Right ventricle myocardium inferior (tissue), 1 donor: Measurements from ENCODE around the gene GPR135. TPM values are rescaled to one million over a fixed set of nuclear protein-coding genes. Genes with fewer than 3 reads are reported as not detected.

Experiments
- ATAC-seq: fragments of 200-7000 bp; cut with Tn5 transposase; one replicate; pipeline ENCODE4 v1.9.1; 2020; ENCODE audit warnings: mild to moderate bottlenecking, moderate library complexity
- DNase-seq: peaks from one replicate; pipeline ENCODE4 v3.0.0; 2021; ENCODE audit errors: missing footprints
- intact Hi-C: fragments of 100-400 bp; cut with DNase I; formaldehyde crosslinking; loops from one replicate; pipeline ENCODE4 v1.11.0; 2022
- total RNA-seq: library from RNA; stranded (reverse); fragmentation: NEBNext Ultra II Directional; extraction: Animal tissue kit (Norgen Biotek cat#: 25700); gene quantifications from one replicate; pipeline ENCODE4 v1.2.1, GENCODE V29; 2021
- donor health status: DM: no; HTN: yes; CAD: no; lungs with severe emphysema.

GPR135 gene
- total RNA-seq, 1 donor from 2014 or later: 1.5 TPM

DNA sequence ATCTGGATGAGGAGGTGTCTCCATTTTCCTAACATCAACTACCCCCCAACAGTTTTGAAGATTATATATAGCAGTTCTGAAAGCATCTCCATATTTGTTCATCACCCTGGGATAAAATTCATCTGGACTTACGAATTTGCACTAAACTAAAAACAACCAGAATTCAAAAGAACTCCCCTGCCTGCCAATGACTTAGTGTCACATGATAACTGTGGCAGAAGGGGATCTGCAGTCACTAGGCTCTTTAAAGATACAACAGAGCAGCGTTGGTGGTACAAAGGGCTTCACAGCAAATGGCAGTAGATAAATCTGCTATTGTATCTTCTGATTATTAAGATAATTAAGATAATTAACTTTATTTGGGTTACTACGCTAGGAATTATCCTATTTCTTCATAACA lies 30.1 kb downstream of the GPR135 start:
- ATAC-seq: no peak
- DNase-seq: no peak
- intact Hi-C loops: no loop called here

DNA sequence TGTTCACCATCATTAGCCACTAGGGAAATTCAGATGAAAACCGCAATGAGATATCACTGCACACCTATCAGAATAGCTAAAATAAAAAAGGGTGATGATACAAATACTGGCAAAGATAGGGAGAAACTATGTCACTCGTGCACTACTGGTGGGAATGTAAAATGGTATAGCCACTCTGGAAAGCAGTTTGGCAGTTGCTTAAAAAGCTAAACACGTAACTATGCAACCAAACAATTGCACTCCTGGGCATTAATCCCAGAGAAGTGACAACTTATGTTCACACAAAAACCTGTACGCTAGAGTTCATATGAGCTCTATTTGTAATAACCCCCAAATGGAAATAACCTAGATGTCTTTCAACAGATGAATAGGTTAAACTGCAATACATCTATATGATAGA lies 35.4 kb downstream of the GPR135 start:
- intact Hi-C loops: loop anchor here (2.0 to 10.0 kb wide), 4 partner anchors 71 to 242 kb away; partner anchors contain the start of gene DAAM1
- peak; percentile 26 for ATAC-seq
- DNase-seq: no peak

DNA sequence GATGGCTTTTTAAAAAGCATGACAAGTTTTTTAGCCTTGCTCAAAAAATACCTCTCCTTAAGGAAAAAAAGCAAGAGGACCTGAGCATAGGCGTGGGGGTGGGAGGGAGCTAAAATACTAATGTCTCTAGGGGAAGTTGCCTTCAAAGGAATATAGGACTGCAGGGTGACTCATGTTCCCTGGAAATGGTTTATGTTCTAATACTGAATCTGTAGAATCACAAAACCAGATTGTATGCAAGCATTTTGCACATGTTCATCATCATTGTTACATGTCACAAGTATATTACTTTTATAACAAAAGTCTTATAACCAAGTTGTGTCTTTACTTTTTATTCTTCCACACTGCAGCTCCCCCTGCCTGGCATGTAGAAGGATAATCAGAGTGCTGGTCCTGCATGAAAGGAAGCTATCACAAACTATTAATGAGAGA lies 36.6 kb downstream of the GPR135 start:
- ATAC-seq (no peak), DNase-seq (no peak)
- intact Hi-C loops: loop anchor here (2.0 to 10.0 kb wide), 4 partner anchors 70 to 241 kb away; partner anchors contain the start of gene DAAM1

DNA sequence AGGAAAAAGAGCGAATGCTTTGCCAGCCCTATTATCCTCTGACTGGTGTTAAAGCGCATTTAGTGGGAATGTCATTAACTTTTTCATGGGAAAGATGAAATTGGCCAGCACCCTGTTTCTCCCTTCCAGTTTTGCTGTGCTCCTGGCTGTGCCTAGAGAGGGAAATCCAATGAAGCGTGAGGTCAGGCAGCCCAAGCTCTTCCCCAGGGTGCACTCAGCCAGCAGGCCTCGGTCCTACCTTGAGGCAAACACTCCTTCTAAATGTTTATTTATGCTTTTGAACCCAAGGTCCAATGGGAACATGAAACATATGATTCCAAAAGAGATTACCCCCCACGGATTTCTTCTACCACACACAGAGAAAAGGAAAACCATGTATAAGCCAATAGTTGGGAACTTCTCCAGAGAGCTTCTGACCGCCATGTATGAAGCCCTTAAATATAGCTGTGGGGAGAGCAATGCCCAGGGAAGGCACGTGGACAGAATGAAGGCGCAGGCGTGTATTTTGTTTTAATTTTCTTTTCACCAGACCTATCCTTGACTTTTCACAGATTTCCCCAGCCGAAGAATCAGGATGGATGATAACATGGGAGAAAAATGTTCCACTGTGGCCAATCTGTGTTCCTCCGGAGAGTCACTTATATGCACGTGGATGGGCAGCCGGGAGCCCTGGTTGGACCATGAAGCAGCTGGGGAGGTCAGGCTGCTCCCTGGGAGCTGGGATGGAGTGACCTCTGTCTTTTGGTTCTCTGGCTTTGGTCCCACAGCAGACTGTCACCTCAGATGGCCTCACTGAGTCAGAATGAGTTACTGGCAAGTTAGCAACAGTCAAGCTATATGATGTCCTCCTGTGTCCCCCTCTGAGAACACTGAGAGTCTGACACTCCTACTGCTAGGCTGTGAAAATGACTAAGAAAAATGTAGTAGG lies 37.3 kb downstream of the GPR135 start:
- DNase-seq (peak; percentile 87), ATAC-seq (peak; percentile 74)
- intact Hi-C loops: loop anchor here (2.0 to 10.0 kb wide), 4 partner anchors 69 to 241 kb away; partner anchors contain the start of gene DAAM1

DNA sequence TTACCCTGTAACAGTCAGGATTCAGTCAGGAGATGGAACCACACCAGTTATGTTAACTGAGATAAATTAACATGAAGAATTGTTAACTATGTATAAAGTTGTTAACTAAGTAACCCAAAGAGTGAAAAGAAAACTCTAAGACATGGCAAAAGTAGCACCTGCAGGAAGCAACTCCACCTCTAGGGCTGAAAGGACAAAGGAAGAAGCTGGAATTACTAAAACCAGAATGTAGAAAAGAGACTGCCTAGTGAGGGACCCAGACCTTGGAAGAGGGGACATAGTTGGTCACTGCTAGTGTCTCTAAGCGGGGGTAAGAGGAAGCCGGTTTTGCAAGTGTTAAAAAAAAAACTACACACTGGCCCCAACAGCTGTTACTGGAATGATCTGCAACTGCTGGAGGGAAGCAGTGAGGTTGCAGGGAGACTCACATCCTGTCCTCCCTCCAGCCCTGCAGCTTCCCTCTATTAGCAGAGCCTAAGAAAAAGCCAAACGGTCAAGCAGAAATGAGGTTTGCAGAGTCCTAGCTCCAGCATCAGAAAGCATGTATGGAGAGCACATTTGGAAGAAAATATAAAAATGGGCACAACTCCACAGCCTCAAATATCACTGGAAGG lies 39.8 kb downstream of the GPR135 start:
- intact Hi-C loops: loop anchor here (5.0 to 10.0 kb wide), 3 partner anchors 93 to 238 kb away; partner anchors contain the start of gene DAAM1
- ATAC-seq: peak; percentile 58
- no peak for DNase-seq

DNA sequence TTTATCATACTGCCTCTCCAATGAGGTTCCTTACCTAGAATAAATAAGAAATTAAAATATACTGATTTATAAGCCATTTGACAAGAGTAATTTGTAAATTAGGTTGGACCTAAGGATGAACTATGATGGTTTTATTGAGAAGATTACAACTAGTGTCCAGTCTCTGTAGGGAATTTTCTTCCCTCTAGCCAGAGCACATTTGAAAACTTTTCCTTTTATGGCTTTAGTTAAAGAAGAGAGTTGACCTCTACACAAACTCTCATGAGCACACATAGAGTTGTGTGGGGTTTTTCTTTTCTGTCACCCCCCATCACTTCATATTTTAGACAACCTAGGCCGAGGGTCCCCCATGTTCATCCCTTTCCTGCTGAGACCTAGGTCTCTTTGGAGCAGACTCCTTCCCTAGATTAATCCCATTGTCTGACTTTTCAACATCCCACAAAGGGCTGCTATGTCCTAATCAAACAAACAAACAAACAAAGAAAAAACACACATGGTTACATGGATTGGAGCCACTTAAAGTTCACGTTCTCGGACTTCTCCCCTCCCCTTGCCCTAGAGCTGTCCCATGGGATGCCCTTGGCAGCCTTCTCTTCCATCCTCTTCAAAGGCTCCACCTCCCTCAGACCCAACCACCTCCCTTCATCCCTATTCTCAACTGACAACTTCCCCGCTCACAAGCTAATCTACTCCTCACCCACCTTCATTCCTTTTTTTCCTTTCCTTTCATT lies 40.7 kb downstream of the GPR135 start:
- ATAC-seq: peak; percentile 78
- peak; percentile 81 for DNase-seq
- intact Hi-C loops: loop anchor here (5.0 to 10.0 kb wide), 3 partner anchors 92 to 237 kb away; partner anchors contain the start of gene DAAM1

DNA sequence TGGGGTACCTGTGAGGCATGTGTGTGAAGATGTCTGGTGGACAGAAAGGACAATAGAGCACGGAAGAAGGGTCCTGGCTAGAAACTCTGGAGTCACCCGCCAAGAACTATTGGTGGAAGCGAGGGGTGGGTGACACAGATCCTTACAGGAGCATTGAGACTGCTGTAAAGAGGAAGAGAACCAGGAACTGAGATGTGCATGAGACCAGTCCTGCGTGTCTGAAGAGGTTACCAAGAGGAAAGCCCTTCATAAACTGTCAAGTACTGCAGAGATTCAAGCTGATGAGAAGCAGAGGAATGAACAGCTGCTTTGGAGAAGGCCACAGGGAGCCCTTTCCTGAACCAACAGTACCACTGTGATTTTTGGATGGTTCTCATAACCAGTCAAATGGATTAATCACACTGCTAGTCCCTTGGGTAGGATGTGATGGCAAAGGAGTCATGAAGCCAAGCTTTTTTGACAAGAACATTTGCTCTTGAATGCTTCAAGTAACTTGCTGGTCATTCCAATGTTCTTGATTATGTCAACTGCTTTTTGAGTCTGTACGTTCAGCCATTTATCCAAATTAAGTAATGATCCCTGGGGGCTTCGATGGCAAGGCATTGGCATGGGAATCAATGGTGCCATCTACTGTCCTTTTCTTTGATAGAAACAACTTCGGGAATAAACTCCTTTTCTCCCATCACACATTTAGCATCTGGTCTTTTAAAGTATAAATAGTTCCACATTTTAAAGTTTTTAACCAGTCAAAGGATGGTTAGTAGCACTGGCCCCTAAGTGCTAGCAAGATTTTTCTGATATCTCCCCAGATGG lies 42.9 kb downstream of the GPR135 start:
- ATAC-seq: no peak
- intact Hi-C loops: loop anchor here (10.0 kb wide), 1 partner anchor 167 kb away; no protein-coding TSS in a partner anchor

DNA sequence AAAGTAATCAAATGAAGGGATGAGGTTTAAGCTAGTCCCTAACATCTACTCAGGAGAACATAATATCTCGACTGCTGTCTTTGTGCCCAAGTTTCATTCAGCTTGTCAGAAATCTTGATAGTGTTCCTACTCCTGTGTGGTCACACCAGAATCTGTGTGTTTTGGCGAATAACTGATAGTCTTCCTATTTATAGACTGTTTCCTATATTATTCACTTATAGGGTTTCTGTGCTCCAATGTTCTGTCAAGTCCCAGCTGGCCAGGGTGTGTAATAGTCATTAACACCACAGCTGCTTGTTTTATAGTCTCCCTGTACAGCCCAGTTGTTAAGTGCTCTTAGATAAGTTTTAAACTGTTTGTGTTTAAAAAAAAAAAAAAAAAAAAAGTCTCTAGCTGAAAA lies 45.9 kb downstream of the GPR135 start:
- no peak for DNase-seq
- no peak for ATAC-seq
- intact Hi-C loops: no loop called here

More for the DNA sequence above, 42.9 kb downstream of the GPR135 start:
- DNase-seq: no peak

DNA sequence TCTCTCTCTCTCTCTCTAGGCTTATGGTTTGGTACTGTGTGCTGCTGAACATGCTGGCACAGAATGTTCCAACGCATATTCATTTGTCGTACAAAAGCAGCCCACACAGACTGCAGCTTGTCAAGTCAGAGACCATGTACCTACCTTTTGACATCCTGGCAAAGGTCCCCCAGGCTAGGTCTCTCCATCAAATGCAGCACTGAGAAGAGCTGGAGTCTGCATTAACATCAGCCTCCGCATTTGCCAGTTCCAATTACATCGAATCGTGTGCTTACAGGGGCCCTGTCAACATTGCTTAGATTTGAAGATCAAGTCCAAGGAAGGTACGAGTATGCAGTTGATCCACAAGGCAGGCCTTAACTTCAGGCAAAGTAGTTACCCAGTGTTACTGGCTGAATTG lies 47.9 kb downstream of the GPR135 start:
- ATAC-seq (no peak), DNase-seq (no peak)
- intact Hi-C loops: no loop called here

DNA sequence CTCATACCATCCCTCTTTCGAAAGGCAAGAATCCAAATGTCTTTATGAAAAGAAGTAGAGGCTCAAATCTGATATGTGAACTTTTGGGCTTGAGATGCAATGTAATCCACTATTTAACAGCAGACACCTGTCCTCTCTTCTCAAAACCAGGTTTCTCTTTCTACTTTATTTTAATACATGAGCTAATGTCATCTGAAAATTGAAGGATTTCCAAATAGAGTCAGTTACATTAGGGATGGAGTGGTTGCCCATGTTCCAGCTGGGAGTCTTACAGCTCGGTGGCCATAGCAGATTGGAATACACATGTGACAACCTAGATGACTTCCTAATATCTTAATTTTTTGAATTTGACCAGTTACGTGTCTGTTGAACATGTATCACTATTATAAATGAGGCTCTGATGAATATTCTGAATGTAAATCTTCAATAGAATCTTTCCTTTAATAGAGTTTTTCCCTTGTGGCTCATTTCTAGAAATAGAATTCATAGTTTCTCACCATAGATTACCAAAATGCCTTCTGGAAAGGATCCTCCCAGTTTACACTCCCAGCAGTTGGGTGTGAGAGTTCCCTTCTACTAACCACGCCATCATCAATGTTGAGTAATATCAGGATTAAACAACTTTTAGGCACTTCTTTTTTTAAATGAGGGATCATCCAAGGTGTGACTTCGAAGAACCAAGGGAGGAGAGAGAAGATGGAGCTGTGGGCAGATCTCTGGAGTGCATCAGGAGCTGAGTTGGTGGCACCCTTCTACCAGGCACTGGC lies 49.2 kb downstream of the GPR135 start:
- DNase-seq (no peak), ATAC-seq (no peak)
- intact Hi-C loops: no loop called here

Other genes with a start within 250 kb of the GPR135 start
- gene L3HYPDH, start 19.0 kb upstream of the GPR135 start, total RNA-seq: 8.8 TPM
- 23.7 TPM for gene JKAMP, start 19.1 kb upstream of the GPR135 start, total RNA-seq
- not detected for gene CCDC175, start 111.4 kb upstream of the GPR135 start, total RNA-seq